ENCODE measurements around the gene ATG101.

The ATG101 gene

GRCh38 chr12:52082669-52082987, 12.8 kb downstream of the ATG101 start:
- peaks cover 19% of the 10 kb centered on the region for H3K4me1 ChIP-seq (ENCODE audit: control insufficient read depth, insufficient read depth, low read length, poor library complexity, severe bottlenecking)
- peak overlapping the region; percentile 62 for H3K27ac ChIP-seq (ENCODE audit: low read depth, low read length, severe bottlenecking)
- WGBS, 2 experiments (ENCODE audit: insufficient coverage in 2 of 2) = 81 to 85% methylated on average over 3 to 4 of the region's 4 CpGs
- H3K36me3 ChIP-seq (ENCODE audit: control insufficient read depth, insufficient read depth, low read length) = peaks cover 11% of the 10 kb centered on the region
- no peaks in the 10 kb centered on the region for H3K9me3 ChIP-seq (ENCODE audit: control insufficient read depth, low read length)
- H3K4me3 ChIP-seq (ENCODE audit: extremely low read depth, insufficient read depth, low read length, poor library complexity, severe bottlenecking) = no peak overlapping the region

- Histone ChIP-seq H3K36me3 (ENCODE audit: control insufficient read depth, insufficient read depth, low read length) (peaks cover 6% of the 10 kb centered on the region), H3K9me3 (ENCODE audit: control insufficient read depth, low read length) (no peaks in the 10 kb centered on the region), H3K4me1 (ENCODE audit: control insufficient read depth, insufficient read depth, low read length, poor library complexity, severe bottlenecking) (peaks cover 19% of the 10 kb centered on the region), H3K27ac (ENCODE audit: low read depth, low read length, severe bottlenecking) (no peak overlapping the region), H3K4me3 (ENCODE audit: extremely low read depth, insufficient read depth, low read length, poor library complexity, severe bottlenecking) (no peak overlapping the region)
- WGBS, 2 experiments (ENCODE audit: insufficient coverage in 2 of 2) = 50 to 85% methylated on average over 5 to 9 of the region's 11 CpGs
Observed at GRCh38 chr12:52082988-52083637, 13.3 kb downstream of the ATG101 start.

GRCh38 chr12:52083638-52083996, 13.8 kb downstream of the ATG101 start:
- no peak overlapping the region for H3K27ac ChIP-seq (ENCODE audit: low read depth, low read length, severe bottlenecking)
- H3K4me3 ChIP-seq (ENCODE audit: extremely low read depth, insufficient read depth, low read length, poor library complexity, severe bottlenecking) = no peak overlapping the region
- WGBS, 2 experiments (ENCODE audit: insufficient coverage in 2 of 2) = 42% methylated on average over 2 of the region's 2 CpGs; no CpG with 5 or more reads in 1 of the 2 experiments
- H3K36me3 ChIP-seq (ENCODE audit: control insufficient read depth, insufficient read depth, low read length) = peaks cover 2% of the 10 kb centered on the region
- H3K9me3 ChIP-seq (ENCODE audit: control insufficient read depth, low read length) = no peaks in the 10 kb centered on the region
- peaks cover 19% of the 10 kb centered on the region for H3K4me1 ChIP-seq (ENCODE audit: control insufficient read depth, insufficient read depth, low read length, poor library complexity, severe bottlenecking)

- no peaks in the 10 kb centered on the region for H3K9me3 ChIP-seq (ENCODE audit: control insufficient read depth, low read length)
- H3K4me3 ChIP-seq (ENCODE audit: extremely low read depth, insufficient read depth, low read length, poor library complexity, severe bottlenecking) = no peak overlapping the region
- H3K36me3 ChIP-seq (ENCODE audit: control insufficient read depth, insufficient read depth, low read length) = no peaks in the 10 kb centered on the region
- peaks cover 19% of the 10 kb centered on the region for H3K4me1 ChIP-seq (ENCODE audit: control insufficient read depth, insufficient read depth, low read length, poor library complexity, severe bottlenecking)
- no peak overlapping the region for H3K27ac ChIP-seq (ENCODE audit: low read depth, low read length, severe bottlenecking)
- WGBS, 2 experiments (ENCODE audit: insufficient coverage in 2 of 2) = 86 to 99% methylated on average over 7 to 8 of the region's 9 CpGs
Observed at GRCh38 chr12:52084491-52085231, 14.9 kb downstream of the ATG101 start.

GRCh38 chr12:52085682-52086180, 16.0 kb downstream of the ATG101 start:
- no peaks in the 10 kb centered on the region for H3K9me3 ChIP-seq (ENCODE audit: control insufficient read depth, low read length)
- H3K4me3 ChIP-seq (ENCODE audit: extremely low read depth, insufficient read depth, low read length, poor library complexity, severe bottlenecking) = no peak overlapping the region
- 91 to 93% methylated on average over 5 to 6 of the region's 6 CpGs for WGBS, 2 experiments (ENCODE audit: insufficient coverage in 2 of 2)
- no peaks in the 10 kb centered on the region for H3K36me3 ChIP-seq (ENCODE audit: control insufficient read depth, insufficient read depth, low read length)
- peaks cover 18% of the 10 kb centered on the region for H3K4me1 ChIP-seq (ENCODE audit: control insufficient read depth, insufficient read depth, low read length, poor library complexity, severe bottlenecking)
- H3K27ac ChIP-seq (ENCODE audit: low read depth, low read length, severe bottlenecking) = no peak overlapping the region

GRCh38 chr12:52086366-52086765, 16.6 kb downstream of the ATG101 start:
- WGBS, 2 experiments (ENCODE audit: insufficient coverage in 2 of 2) = 86 to 95% methylated on average over 8 of the region's 9 CpGs
- no peak overlapping the region for H3K27ac ChIP-seq (ENCODE audit: low read depth, low read length, severe bottlenecking)
- H3K4me1 ChIP-seq (ENCODE audit: control insufficient read depth, insufficient read depth, low read length, poor library complexity, severe bottlenecking) = peaks cover 12% of the 10 kb centered on the region
- H3K36me3 ChIP-seq (ENCODE audit: control insufficient read depth, insufficient read depth, low read length) = no peaks in the 10 kb centered on the region
- no peaks in the 10 kb centered on the region for H3K9me3 ChIP-seq (ENCODE audit: control insufficient read depth, low read length)
- no peak overlapping the region for H3K4me3 ChIP-seq (ENCODE audit: extremely low read depth, insufficient read depth, low read length, poor library complexity, severe bottlenecking)

- H3K4me1 ChIP-seq (ENCODE audit: control insufficient read depth, insufficient read depth, low read length, poor library complexity, severe bottlenecking) = peaks cover 5% of the 10 kb centered on the region
- WGBS, 2 experiments (ENCODE audit: insufficient coverage in 2 of 2) = 81 to 90% methylated on average over 18 to 21 of the region's 22 CpGs
Observed at GRCh38 chr12:52086944-52087835, 17.4 kb downstream of the ATG101 start.

GRCh38 chr12:52087961-52088820, 18.4 kb downstream of the ATG101 start:
- Histone ChIP-seq H3K27ac (ENCODE audit: low read depth, low read length, severe bottlenecking) (no peak overlapping the region), H3K4me3 (ENCODE audit: extremely low read depth, insufficient read depth, low read length, poor library complexity, severe bottlenecking) (no peak overlapping the region), H3K9me3 (ENCODE audit: control insufficient read depth, low read length) (no peaks in the 10 kb centered on the region), H3K4me1 (ENCODE audit: control insufficient read depth, insufficient read depth, low read length, poor library complexity, severe bottlenecking) (no peaks in the 10 kb centered on the region), H3K36me3 (ENCODE audit: control insufficient read depth, insufficient read depth, low read length) (no peaks in the 10 kb centered on the region)
- 89% methylated on average over 19 to 20 of the region's 20 CpGs for WGBS, 2 experiments (ENCODE audit: insufficient coverage in 2 of 2)

More at GRCh38 chr12:52086944-52087835, 17.4 kb downstream of the ATG101 start:
- Histone ChIP-seq H3K27ac (ENCODE audit: low read depth, low read length, severe bottlenecking) (no peak overlapping the region), H3K36me3 (ENCODE audit: control insufficient read depth, insufficient read depth, low read length) (no peaks in the 10 kb centered on the region), H3K4me3 (ENCODE audit: extremely low read depth, insufficient read depth, low read length, poor library complexity, severe bottlenecking) (no peak overlapping the region), H3K9me3 (ENCODE audit: control insufficient read depth, low read length) (no peaks in the 10 kb centered on the region)

- H3K4me3 ChIP-seq (ENCODE audit: extremely low read depth, insufficient read depth, low read length, poor library complexity, severe bottlenecking) = no peak overlapping the region
- H3K4me1 ChIP-seq (ENCODE audit: control insufficient read depth, insufficient read depth, low read length, poor library complexity, severe bottlenecking) = no peaks in the 10 kb centered on the region
- no peak overlapping the region for H3K27ac ChIP-seq (ENCODE audit: low read depth, low read length, severe bottlenecking)
- 93 to 99% methylated on average over 8 to 10 of the region's 11 CpGs for WGBS, 2 experiments (ENCODE audit: insufficient coverage in 2 of 2)
- H3K9me3 ChIP-seq (ENCODE audit: control insufficient read depth, low read length) = no peaks in the 10 kb centered on the region
- no peaks in the 10 kb centered on the region for H3K36me3 ChIP-seq (ENCODE audit: control insufficient read depth, insufficient read depth, low read length)
Observed at GRCh38 chr12:52089491-52089890, 19.7 kb downstream of the ATG101 start.

GRCh38 chr12:52090291-52090690, 20.5 kb downstream of the ATG101 start:
- no peaks in the 10 kb centered on the region for H3K9me3 ChIP-seq (ENCODE audit: control insufficient read depth, low read length)
- no peak overlapping the region for H3K4me3 ChIP-seq (ENCODE audit: extremely low read depth, insufficient read depth, low read length, poor library complexity, severe bottlenecking)
- no peaks in the 10 kb centered on the region for H3K4me1 ChIP-seq (ENCODE audit: control insufficient read depth, insufficient read depth, low read length, poor library complexity, severe bottlenecking)
- H3K27ac ChIP-seq (ENCODE audit: low read depth, low read length, severe bottlenecking) = no peak overlapping the region
- 89 to 93% methylated on average over 9 to 10 of the region's 10 CpGs for WGBS, 2 experiments (ENCODE audit: insufficient coverage in 2 of 2)
- no peaks in the 10 kb centered on the region for H3K36me3 ChIP-seq (ENCODE audit: control insufficient read depth, insufficient read depth, low read length)

All from mesodermal cell (in vitro differentiated cells).